ENCODE measurements around the gene SGMS2. TPM values are rescaled to one million over a fixed set of nuclear protein-coding genes. Genes with fewer than 3 reads are reported as not detected.

SGMS2 gene
- total RNA-seq, 6 experiments from 2014 or later, result 12.3 to 67.8 (median 29.3) TPM

- intact Hi-C loops (cut with DNase I), result no loop called here
- H3K27ac ChIP-seq, result peak overlapping the region; percentile 79 to 93 (median 84)
- H3K4me1 ChIP-seq, result peaks cover 0 to 14% (median 4%) of the 10 kb centered on the region in 4 donors
- TF ChIP-seq POLR2A (IDR thresholded peaks at IDR 0.05) (no peak), CTCF (IDR thresholded peaks at IDR 0.05) (no peak)
- ATAC-seq (no peak), DNase-seq (no peak)
- H3K27me3 ChIP-seq, result no peaks in the 10 kb centered on the region
- no peaks in the 10 kb centered on the region for H3K9me3 ChIP-seq
- H3K4me3 ChIP-seq, result peak overlapping the region; percentile 67 to 87 (median 79)
- no peaks in the 10 kb centered on the region for H3K36me3 ChIP-seq
- 31% methylated on average over 11 of the region's 11 CpGs for WGBS (ENCODE audit: insufficient coverage, low coverage, low lambda C conversion rate, missing lambda C conversion rate)
Measured at GRCh38 chr4:107823870-107824349, 822 bp upstream of the SGMS2 start.

- peaks cover 0 to 14% (median 4%) of the 10 kb centered on the region in 4 donors for H3K4me1 ChIP-seq
- H3K4me3 ChIP-seq, result peak overlapping the region; percentile 67 to 87 (median 79)
- H3K27me3 ChIP-seq, result no peaks in the 10 kb centered on the region
- no peak for TF ChIP-seq POLR2A (IDR thresholded peaks at IDR 0.05)
- TF ChIP-seq CTCF (IDR thresholded peaks at IDR 0.05), result no peak
- no peaks in the 10 kb centered on the region for H3K36me3 ChIP-seq
- peak in 2 of 3 donors; percentile 48 to 59 for DNase-seq
- H3K9me3 ChIP-seq, result no peaks in the 10 kb centered on the region
- 0% methylated on average over 11 of the region's 39 CpGs for WGBS (ENCODE audit: insufficient coverage, low coverage, low lambda C conversion rate, missing lambda C conversion rate)
- peak overlapping the region; percentile 79 to 93 (median 84) for H3K27ac ChIP-seq
- intact Hi-C loops (cut with DNase I), result no loop called here
- peak; percentile 27 to 54 (median 51) for ATAC-seq
Measured at GRCh38 chr4:107825072-107825824, 516 bp downstream of the SGMS2 start.

- DNase-seq, result no peak
- TF ChIP-seq CTCF (IDR thresholded peaks at IDR 0.05) (no peak), POLR2A (IDR thresholded peaks at IDR 0.05) (no peak)
Measured at GRCh38 chr4:107826421-107826980, 1.8 kb downstream of the SGMS2 start.

GRCh38 chr4:107828315-107829090, 3.8 kb downstream of the SGMS2 start:
- 81% methylated on average over 6 of the region's 6 CpGs for WGBS (ENCODE audit: insufficient coverage, low coverage, low lambda C conversion rate, missing lambda C conversion rate)

More at GRCh38 chr4:107826421-107826980, 1.8 kb downstream of the SGMS2 start:
- peak; percentile 23 to 42 (median 32) for ATAC-seq
- Histone ChIP-seq H3K27me3 (no peaks in the 10 kb centered on the region), H3K4me3 (peak overlapping the region; percentile 67 to 87 (median 79)), H3K36me3 (no peaks in the 10 kb centered on the region), H3K9me3 (no peaks in the 10 kb centered on the region), H3K4me1 (peaks cover 0 to 14% (median 4%) of the 10 kb centered on the region in 4 donors), H3K27ac (peak overlapping the region; percentile 79 to 93 (median 84))
- WGBS (ENCODE audit: insufficient coverage, low coverage, low lambda C conversion rate, missing lambda C conversion rate), result 20% methylated on average over 5 of the region's 5 CpGs
- intact Hi-C loops (cut with DNase I), result no loop called here

More at GRCh38 chr4:107828315-107829090, 3.8 kb downstream of the SGMS2 start:
- Histone ChIP-seq H3K4me3 (no peak overlapping the region), H3K9me3 (no peaks in the 10 kb centered on the region), H3K36me3 (no peaks in the 10 kb centered on the region), H3K27ac (no peak overlapping the region), H3K27me3 (no peaks in the 10 kb centered on the region), H3K4me1 (peaks cover 0 to 14% (median 4%) of the 10 kb centered on the region in 4 donors)
- TF ChIP-seq CTCF (IDR thresholded peaks at IDR 0.05) (no peak), POLR2A (IDR thresholded peaks at IDR 0.05) (no peak)
- intact Hi-C loops (cut with DNase I), result no loop called here
- ATAC-seq (no peak), DNase-seq (no peak)
